Duodenal mucosa (tissue), 2 donors: ENCODE measurements around the gene NME3.

Experiments
- H3K27ac ChIP-seq: one replicate; pipeline ENCODE4 v1.7.0; 2013; ENCODE audit warnings: low read depth, low read length
- H3K27me3 ChIP-seq, 2 donors: one replicate each; pipeline ENCODE4 v1.7.0; 2013; ENCODE audit warnings: low read length in 2 of 2, control low read depth in 1 of 2; ENCODE audit not compliant: insufficient read depth in 2 of 2, control insufficient read depth in 1 of 2
- H3K36me3 ChIP-seq, 2 donors: one replicate each; pipeline ENCODE4 v1.7.0; 2013; ENCODE audit warnings: low read length in 2 of 2, control low read depth in 1 of 2; ENCODE audit not compliant: insufficient read depth in 2 of 2, control insufficient read depth in 1 of 2
- H3K4me1 ChIP-seq, 2 donors: one replicate each; pipeline ENCODE4 v1.7.0; 2013; ENCODE audit warnings: low read length in 2 of 2, control low read depth in 1 of 2; ENCODE audit not compliant: insufficient read depth in 2 of 2, control insufficient read depth in 1 of 2
- H3K4me3 ChIP-seq, 2 donors: one replicate each; pipeline ENCODE4 v1.7.0; 2013; ENCODE audit warnings: low read length in 2 of 2, low read depth in 1 of 2
- H3K9ac ChIP-seq, 2 donors: one replicate each; pipeline ENCODE4 v1.7.0; 2013; ENCODE audit warnings: low read length in 2 of 2, low read depth in 1 of 2
- H3K9me3 ChIP-seq, 2 donors: one replicate each; pipeline ENCODE4 v1.7.0; 2013; ENCODE audit warnings: low read length in 2 of 2, control low read depth in 1 of 2; ENCODE audit not compliant: control insufficient read depth in 1 of 2

The NME3 gene

GRCh38 chr16:1794221-1794871 is 23.0 kb upstream of the NME3 start:
- H3K9ac ChIP-seq = no peak overlapping the region
- H3K27ac ChIP-seq = no peak overlapping the region
- H3K27me3 ChIP-seq = no peaks in the 10 kb centered on the region
- H3K36me3 ChIP-seq = peaks cover 0 to 4% of the 10 kb centered on the region in 2 donors
- no peaks in the 10 kb centered on the region for H3K4me1 ChIP-seq
- no peak overlapping the region for H3K4me3 ChIP-seq
- H3K9me3 ChIP-seq = no peaks in the 10 kb centered on the region

GRCh38 chr16:1793578-1794220 is 22.4 kb upstream of the NME3 start, which contains the start of gene IGFALS:
IGFALS (minus strand) TSS chr16:1793705; CDS start chr16:1793652, 53 bp downstream.
- no peaks in the 10 kb centered on the region for H3K9me3 ChIP-seq

DNA sequence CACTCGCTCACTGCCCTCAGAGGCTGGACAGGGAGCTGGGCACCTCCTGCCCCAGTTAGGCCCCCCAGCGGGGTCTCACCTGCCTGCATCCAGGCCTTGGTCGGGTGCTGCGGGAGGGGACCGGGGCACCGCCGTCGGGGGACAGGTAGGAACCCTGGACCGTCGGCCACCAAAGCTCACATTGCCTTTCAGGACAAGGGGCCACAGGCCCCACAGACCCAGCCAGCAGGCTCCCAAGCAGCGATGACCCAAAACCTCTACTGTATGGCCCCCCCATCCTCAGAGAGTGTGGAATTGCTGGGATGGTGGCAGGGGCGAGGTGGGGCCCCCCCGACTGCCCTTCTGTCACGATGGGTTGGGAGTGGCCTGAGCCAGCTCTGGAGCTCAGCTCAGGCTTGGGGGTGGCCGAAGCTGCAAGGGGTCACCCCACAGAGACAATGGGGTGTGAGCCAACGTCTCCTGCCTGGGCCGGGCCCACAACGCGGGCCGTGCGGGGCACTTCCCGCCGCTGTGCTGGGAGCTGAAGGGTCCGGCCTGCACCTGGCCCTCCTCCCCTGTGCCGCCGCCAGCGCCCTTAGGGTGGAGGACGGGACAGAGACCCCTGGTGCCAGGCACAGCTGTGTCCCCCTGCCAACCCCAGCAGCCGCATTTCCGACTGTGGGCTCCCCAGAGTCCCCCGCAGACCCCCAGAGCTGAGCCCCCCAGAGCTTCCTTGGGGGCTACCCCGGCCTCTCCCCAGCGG is 21.7 kb upstream of the NME3 start:
- Histone ChIP-seq H3K27ac (no peak overlapping the region), H3K27me3 (no peaks in the 10 kb centered on the region), H3K9me3 (no peaks in the 10 kb centered on the region), H3K9ac (no peak overlapping the region), H3K4me1 (no peaks in the 10 kb centered on the region), H3K4me3 (no peak overlapping the region), H3K36me3 (peaks cover 0 to 14% of the 10 kb centered on the region in 2 donors)

More at GRCh38 chr16:1793578-1794220, 22.4 kb upstream of the NME3 start, which contains the start of gene IGFALS:
- Histone ChIP-seq H3K27me3 (no peaks in the 10 kb centered on the region), H3K36me3 (peaks cover 0 to 8% of the 10 kb centered on the region in 2 donors), H3K4me1 (no peaks in the 10 kb centered on the region), H3K27ac (no peak within 1 kb of the TSS), H3K4me3 (no peak within 1 kb of the TSS), H3K9ac (no peak within 1 kb of the TSS)

GRCh38 chr16:1791943-1792812 is 20.8 kb upstream of the NME3 start:
- no peak overlapping the region for H3K9ac ChIP-seq
- no peaks in the 10 kb centered on the region for H3K27me3 ChIP-seq
- H3K27ac ChIP-seq = no peak overlapping the region
- no peak overlapping the region for H3K4me3 ChIP-seq
- H3K9me3 ChIP-seq = no peaks in the 10 kb centered on the region
- no peaks in the 10 kb centered on the region for H3K4me1 ChIP-seq
- peaks cover 0 to 22% of the 10 kb centered on the region in 2 donors for H3K36me3 ChIP-seq

- Histone ChIP-seq H3K36me3 (peaks cover 0 to 30% of the 10 kb centered on the region in 2 donors), H3K27ac (no peak overlapping the region), H3K27me3 (no peaks in the 10 kb centered on the region), H3K4me1 (no peaks in the 10 kb centered on the region), H3K4me3 (no peak overlapping the region), H3K9me3 (no peaks in the 10 kb centered on the region), H3K9ac (no peak overlapping the region)
Observed at GRCh38 chr16:1791256-1791942, 20.1 kb upstream of the NME3 start.

GRCh38 chr16:1790611-1791255 is 19.4 kb upstream of the NME3 start:
- Histone ChIP-seq H3K27ac (no peak overlapping the region), H3K4me1 (no peaks in the 10 kb centered on the region), H3K9me3 (no peaks in the 10 kb centered on the region), H3K27me3 (no peaks in the 10 kb centered on the region), H3K9ac (no peak overlapping the region), H3K4me3 (no peak overlapping the region), H3K36me3 (peaks cover 4 to 34% of the 10 kb centered on the region in 2 donors)

GRCh38 chr16:1790261-1790610 is 18.9 kb upstream of the NME3 start:
- H3K4me3 ChIP-seq = no peak overlapping the region
- no peaks in the 10 kb centered on the region for H3K9me3 ChIP-seq
- peaks cover 4 to 36% of the 10 kb centered on the region in 2 donors for H3K36me3 ChIP-seq
- peaks cover 0 to 1% of the 10 kb centered on the region in 2 donors for H3K4me1 ChIP-seq
- H3K27ac ChIP-seq = no peak overlapping the region
- H3K9ac ChIP-seq = no peak overlapping the region
- H3K27me3 ChIP-seq = no peaks in the 10 kb centered on the region

GRCh38 chr16:1789643-1790045 is 18.3 kb upstream of the NME3 start:
- Histone ChIP-seq H3K9ac (no peak overlapping the region), H3K27me3 (no peaks in the 10 kb centered on the region), H3K27ac (no peak overlapping the region), H3K36me3 (peaks cover 4 to 36% of the 10 kb centered on the region in 2 donors), H3K4me3 (no peak overlapping the region), H3K4me1 (peaks cover 0 to 5% of the 10 kb centered on the region in 2 donors), H3K9me3 (no peaks in the 10 kb centered on the region)

GRCh38 chr16:1788708-1789100 is 17.4 kb upstream of the NME3 start:
- no peak overlapping the region for H3K9ac ChIP-seq

More at GRCh38 chr16:1788708-1789100, 17.4 kb upstream of the NME3 start:
- no peak overlapping the region for H3K4me3 ChIP-seq
- no peak overlapping the region for H3K27ac ChIP-seq
- no peaks in the 10 kb centered on the region for H3K9me3 ChIP-seq
- H3K4me1 ChIP-seq = peaks cover 0 to 9% of the 10 kb centered on the region in 2 donors
- H3K27me3 ChIP-seq = no peaks in the 10 kb centered on the region
- peaks cover 4 to 36% of the 10 kb centered on the region in 2 donors for H3K36me3 ChIP-seq
